Keratinocyte (primary cell): ENCODE data around the gene LHPP.

ENCODE experiments used
- EZH2 ChIP-seq: IDR thresholded peaks from one replicate; pipeline ENCODE4 v1.6.1; 2012; ENCODE audit warnings: inconsistent platforms, mild to moderate bottlenecking, low read length, moderate library complexity
- TF ChIP-seq, protein P1 (sequence below), 3 experiments: IDR thresholded peaks in 1 of 3; conservative IDR thresholded peaks in 1 of 3; optimal IDR thresholded peaks in 1 of 3; 2 replicates in 2 of 3; 3 replicates in 1 of 3; pipeline versions ENCODE3 to v1.5.1; 2011; ENCODE audit warnings: low read length in 3 of 3, mild to moderate bottlenecking in 3 of 3, moderate library complexity in 2 of 3, control low read depth in 1 of 3, inconsistent platforms in 1 of 3; ENCODE audit not compliant: insufficient read depth in 2 of 3; ENCODE audit errors: extremely low read depth in 1 of 3

DNA sequence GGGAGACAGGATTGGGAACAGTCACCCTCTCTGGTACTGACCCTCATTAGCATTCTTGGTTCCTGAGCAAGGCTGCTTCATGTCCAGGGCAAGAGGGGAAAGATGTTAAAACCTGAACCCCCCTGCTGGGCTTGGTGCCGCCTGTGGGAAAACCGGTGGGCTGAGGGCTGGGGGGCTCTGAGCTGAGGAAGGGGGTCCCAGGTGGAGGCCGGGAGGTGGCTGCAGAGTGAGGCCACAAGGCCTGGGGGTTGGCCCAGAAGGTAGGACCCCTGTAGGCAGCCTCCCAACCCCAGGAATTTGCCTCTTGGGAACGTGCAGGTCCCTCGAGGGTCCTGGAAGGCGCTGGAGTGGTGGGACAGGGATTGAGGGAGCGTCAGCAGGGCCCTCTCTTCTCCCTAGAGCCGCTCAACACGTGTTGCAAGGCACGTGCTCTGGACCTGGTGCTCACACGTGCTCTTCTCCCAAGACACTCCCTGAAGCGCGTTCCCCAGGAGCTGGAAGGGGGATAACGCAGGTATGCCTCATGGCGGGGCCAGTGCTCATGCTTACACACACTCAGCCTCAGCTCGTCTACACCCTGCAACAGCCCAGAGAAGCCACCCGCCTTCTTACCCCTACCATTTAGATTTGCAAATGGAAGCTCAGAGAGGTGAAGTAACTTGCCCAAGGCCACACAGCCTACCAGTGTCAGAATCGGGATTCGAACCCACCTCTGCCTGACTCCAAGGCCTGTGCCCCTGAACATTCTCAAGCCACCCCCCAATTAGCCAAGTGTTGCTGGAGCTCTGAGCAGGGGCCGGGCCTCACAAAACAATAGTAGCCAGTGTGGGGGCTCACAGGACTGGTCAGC, 64.4 kb downstream of the LHPP start:
- TF ChIP-seq, protein P1, sequence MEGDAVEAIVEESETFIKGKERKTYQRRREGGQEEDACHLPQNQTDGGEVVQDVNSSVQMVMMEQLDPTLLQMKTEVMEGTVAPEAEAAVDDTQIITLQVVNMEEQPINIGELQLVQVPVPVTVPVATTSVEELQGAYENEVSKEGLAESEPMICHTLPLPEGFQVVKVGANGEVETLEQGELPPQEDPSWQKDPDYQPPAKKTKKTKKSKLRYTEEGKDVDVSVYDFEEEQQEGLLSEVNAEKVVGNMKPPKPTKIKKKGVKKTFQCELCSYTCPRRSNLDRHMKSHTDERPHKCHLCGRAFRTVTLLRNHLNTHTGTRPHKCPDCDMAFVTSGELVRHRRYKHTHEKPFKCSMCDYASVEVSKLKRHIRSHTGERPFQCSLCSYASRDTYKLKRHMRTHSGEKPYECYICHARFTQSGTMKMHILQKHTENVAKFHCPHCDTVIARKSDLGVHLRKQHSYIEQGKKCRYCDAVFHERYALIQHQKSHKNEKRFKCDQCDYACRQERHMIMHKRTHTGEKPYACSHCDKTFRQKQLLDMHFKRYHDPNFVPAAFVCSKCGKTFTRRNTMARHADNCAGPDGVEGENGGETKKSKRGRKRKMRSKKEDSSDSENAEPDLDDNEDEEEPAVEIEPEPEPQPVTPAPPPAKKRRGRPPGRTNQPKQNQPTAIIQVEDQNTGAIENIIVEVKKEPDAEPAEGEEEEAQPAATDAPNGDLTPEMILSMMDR (optimal IDR thresholded peaks at IDR 0.05 in 1 of 3, IDR thresholded peaks at IDR 0.05 in 1 of 3, conservative IDR thresholded peaks at IDR 0.05 in 1 of 3; ENCODE audit: extremely low read depth in 1 of 3, insufficient read depth in 2 of 3, low read length in 3 of 3): no peak
- no peak for TF ChIP-seq EZH2
